Hematopoietic multipotent progenitor cell treated with erythropoietin and hydrocortisone succinate and interleukin-3 and kit ligand, for 17 days (in vitro differentiated cells): ENCODE data around the gene USP17L15.
"Not testable (repeated sequence)": the region's sequence is repeated elsewhere in the genome, so short reads cannot be mapped to it uniquely, and the experiment has no call there.

Source experiments
- DNase-seq: peaks from one replicate; pipeline ENCODE4 v3.0.0-alpha.2; 2015; ENCODE audit warnings: low spot score

Gene USP17L15, protein sequence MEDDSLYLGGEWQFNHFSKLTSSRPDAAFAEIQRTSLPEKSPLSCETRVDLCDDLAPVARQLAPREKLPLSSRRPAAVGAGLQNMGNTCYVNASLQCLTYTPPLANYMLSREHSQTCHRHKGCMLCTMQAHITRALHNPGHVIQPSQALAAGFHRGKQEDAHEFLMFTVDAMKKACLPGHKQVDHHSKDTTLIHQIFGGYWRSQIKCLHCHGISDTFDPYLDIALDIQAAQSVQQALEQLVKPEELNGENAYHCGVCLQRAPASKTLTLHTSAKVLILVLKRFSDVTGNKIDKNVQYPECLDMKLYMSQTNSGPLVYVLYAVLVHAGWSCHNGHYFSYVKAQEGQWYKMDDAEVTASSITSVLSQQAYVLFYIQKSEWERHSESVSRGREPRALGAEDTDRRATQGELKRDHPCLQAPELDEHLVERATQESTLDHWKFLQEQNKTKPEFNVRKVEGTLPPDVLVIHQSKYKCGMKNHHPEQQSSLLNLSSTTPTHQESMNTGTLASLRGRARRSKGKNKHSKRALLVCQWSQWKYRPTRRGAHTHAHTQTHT

DNA sequence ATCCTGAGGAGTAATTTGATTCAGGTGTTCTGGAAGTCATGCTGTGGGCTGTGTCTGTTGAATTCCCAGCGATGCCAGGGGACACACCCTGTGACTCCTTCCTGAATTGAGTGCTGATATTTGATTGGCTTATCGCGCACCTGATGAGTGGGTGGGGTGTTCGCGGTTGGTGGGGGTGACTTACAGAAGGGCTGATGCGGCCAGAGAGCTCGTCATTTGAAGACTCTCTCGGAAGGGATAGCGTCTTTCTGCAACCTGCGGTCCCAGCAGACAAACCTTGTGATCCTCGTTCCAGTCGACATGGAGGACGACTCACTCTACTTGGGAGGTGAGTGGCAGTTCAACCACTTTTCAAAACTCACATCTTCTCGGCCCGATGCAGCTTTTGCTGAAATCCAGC lies at the start of gene USP17L15:
Gene USP17L15 (plus strand): TSS at position 301 of the 400 bp plus-strand sequence. CDS start 0 bp downstream, at position 301.
- not testable (repeated sequence) for DNase-seq

GRCh38 chr4:9210357-9210756 lies 23.8 kb upstream of the USP17L15 start, which contains the start of gene USP17L10:
Gene USP17L10 (plus strand): TSS chr4:9210657. CDS start chr4:9210657, 0 bp downstream.
- DNase-seq, result not testable (repeated sequence)

DNA sequence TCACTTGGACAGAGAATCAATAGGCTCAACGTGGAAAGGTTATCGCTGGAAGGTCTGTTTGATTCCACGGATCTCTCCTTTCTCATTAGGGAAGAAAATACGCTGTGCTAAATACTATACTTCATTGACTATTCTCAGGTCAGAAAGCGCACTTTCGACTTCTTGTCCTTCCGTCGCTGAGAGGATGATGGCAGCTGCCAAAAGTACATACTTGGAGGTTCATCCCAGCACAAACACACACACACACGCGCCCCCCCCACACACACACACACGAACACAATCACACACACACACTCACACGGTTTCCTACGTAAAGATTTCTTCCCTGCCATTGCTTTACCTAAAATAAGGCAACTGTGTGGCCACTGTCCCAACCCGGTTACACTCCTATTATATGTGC lies 19.5 kb upstream of the USP17L15 start:
- DNase-seq, result not testable (repeated sequence)

- not testable (repeated sequence) for DNase-seq
These were observed 19.1 kb upstream of the USP17L15 start, which contains the start of gene USP17L11 for GRCh38 chr4:9215105-9215504. Gene USP17L11 (plus strand): TSS chr4:9215405. CDS start chr4:9215405, 0 bp downstream.

DNA sequence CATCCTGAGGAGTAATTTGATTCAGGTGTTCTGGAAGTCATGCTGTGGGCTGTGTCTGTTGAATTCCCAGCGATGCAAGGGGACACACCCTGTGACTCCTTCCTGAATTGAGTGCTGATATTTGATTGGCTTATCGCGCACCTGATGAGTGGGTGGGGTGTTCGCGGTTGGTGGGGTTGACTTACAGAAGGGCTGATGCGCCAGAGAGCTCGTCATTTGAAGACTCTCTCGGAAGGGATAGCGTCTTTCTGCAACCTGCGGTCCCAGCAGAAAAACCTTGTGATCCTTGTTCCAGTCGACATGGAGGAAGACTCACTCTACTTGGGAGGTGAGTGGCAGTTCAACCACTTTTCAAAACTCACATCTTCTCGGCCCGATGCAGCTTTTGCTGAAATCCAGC lies 14.3 kb upstream of the USP17L15 start, which contains the start of gene USP17L12:
Gene USP17L12 (plus strand): TSS at position 301 of the 400 bp plus-strand sequence. CDS start 0 bp downstream, at position 301.
- not testable (repeated sequence) for DNase-seq

- DNase-seq, result not testable (repeated sequence)
These were observed 9.6 kb upstream of the USP17L15 start, which contains the start of gene USP17L13 for GRCh38 chr4:9224596-9224995. Gene USP17L13 (plus strand): TSS chr4:9224896. CDS start chr4:9224896, 0 bp downstream.

DNA sequence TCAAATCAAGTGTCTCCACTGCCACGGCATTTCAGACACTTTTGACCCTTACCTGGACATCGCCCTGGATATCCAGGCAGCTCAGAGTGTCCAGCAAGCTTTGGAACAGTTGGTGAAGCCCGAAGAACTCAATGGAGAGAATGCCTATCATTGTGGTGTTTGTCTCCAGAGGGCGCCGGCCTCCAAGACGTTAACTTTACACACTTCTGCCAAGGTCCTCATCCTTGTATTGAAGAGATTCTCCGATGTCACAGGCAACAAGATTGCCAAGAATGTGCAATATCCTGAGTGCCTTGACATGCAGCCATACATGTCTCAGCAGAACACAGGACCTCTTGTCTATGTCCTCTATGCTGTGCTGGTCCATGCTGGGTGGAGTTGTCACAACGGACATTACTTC lies 3.9 kb upstream of the USP17L15 start:
- not testable (repeated sequence) for DNase-seq

DNA sequence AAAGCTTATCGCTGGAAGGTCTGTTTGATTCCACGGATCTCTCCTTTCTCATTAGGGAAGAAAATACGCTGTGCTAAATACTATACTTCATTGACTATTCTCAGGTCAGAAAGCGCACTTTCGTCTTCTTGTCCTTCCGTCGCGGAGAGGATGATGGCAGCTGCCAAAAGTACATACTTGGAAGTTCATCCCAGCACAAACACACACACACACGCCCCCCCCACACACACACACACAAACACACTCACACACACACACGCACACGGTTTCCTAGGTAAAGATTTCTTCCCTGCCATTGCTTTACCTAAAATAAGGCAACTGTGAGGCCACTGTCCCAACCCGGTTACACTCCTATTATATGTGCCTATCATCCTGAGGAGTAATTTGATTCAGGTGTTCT lies 4.3 kb downstream of the USP17L15 start:
- DNase-seq, result not testable (repeated sequence)

DNA sequence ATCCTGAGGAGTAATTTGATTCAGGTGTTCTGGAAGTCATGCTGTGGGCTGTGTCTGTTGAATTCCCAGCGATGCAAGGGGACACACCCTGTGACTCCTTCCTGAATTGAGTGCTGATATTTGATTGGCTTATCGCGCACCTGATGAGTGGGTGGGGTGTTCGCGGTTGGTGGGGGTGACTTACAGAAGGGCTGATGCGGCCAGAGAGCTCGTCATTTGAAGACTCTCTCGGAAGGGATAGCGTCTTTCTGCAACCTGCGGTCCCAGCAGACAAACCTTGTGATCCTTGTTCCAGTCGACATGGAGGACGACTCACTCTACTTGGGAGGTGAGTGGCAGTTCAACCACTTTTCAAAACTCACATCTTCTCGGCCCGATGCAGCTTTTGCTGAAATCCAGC lies 9.4 kb downstream of the USP17L15 start, which contains the start of gene USP17L17:
Gene USP17L17 (plus strand): TSS at position 301 of the 400 bp plus-strand sequence. CDS start 0 bp downstream, at position 301.
- DNase-seq, result not testable (repeated sequence)

- DNase-seq, result not testable (repeated sequence)
These were observed 13.9 kb downstream of the USP17L15 start, which contains the start of gene USP17L18 for GRCh38 chr4:9247953-9248680. Gene USP17L18 (plus strand): TSS chr4:9248630. CDS start chr4:9248630, 0 bp downstream.

DNA sequence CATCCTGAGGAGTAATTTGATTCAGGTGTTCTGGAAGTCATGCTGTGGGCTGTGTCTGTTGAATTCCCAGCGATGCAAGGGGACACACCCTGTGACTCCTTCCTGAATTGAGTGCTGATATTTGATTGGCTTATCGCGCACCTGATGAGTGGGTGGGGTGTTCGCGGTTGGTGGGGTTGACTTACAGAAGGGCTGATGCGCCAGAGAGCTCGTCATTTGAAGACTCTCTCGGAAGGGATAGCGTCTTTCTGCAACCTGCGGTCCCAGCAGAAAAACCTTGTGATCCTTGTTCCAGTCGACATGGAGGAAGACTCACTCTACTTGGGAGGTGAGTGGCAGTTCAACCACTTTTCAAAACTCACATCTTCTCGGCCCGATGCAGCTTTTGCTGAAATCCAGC lies 18.9 kb downstream of the USP17L15 start, which contains the start of gene USP17L19:
Gene USP17L19 (plus strand): TSS at position 301 of the 400 bp plus-strand sequence. CDS start 0 bp downstream, at position 301.
- not testable (repeated sequence) for DNase-seq

GRCh38 chr4:9257824-9258223 lies 23.6 kb downstream of the USP17L15 start, which contains the start of gene USP17L20:
Gene USP17L20 (plus strand): TSS chr4:9258124. CDS start chr4:9258124, 0 bp downstream.
- DNase-seq, result not testable (repeated sequence)

DNA sequence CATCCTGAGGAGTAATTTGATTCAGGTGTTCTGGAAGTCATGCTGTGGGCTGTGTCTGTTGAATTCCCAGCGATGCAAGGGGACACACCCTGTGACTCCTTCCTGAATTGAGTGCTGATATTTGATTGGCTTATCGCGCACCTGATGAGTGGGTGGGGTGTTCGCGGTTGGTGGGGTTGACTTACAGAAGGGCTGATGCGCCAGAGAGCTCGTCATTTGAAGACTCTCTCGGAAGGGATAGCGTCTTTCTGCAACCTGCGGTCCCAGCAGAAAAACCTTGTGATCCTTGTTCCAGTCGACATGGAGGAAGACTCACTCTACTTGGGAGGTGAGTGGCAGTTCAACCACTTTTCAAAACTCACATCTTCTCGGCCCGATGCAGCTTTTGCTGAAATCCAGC lies 28.4 kb downstream of the USP17L15 start, which contains the start of gene USP17L21:
Gene USP17L21 (plus strand): TSS at position 301 of the 400 bp plus-strand sequence. CDS start 0 bp downstream, at position 301.
- not testable (repeated sequence) for DNase-seq

- not testable (repeated sequence) for DNase-seq
These were observed 33.1 kb downstream of the USP17L15 start, which contains the start of gene USP17L22 for GRCh38 chr4:9267319-9267718. Gene USP17L22 (plus strand): TSS chr4:9267619. CDS start chr4:9267619, 0 bp downstream.

DNA sequence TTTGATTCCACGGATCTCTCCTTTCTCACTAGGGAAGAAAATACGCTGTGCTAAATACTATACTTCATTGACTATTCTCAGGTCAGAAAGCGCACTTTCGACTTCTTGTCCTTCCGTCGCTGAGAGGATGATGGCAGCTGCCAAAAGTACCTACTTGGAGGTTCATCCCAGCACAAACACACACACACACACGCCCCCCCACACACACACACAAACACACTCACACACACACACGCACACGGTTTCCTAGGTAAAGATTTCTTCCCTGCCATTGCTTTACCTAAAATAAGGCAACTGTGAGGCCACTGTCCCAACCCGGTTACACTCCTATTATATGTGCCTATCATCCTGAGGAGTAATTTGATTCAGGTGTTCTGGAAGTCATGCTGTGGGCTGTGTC lies 37.5 kb downstream of the USP17L15 start:
- DNase-seq, result not testable (repeated sequence)
